PC-9 (cell line): Measurements from ENCODE around the gene NAGLU.

ENCODE experiments used
- CTCF ChIP-seq: fragments of 200-600 bp; sonication (generic); conservative IDR thresholded peaks from 2 replicates; pipeline ENCODE4 v1.6.1; 2017; ENCODE audit warnings: mixed run types, antibody characterized with exemption, mild to moderate bottlenecking, moderate library complexity
- EZH2 ChIP-seq: fragments of 200-600 bp; sonication (generic); IDR thresholded peaks from 2 replicates; pipeline ENCODE4 v1.8.0; 2017; ENCODE audit warnings: antibody characterized with exemption, low read depth

GRCh38 chr17:42493319-42493718 is 42.7 kb upstream of the NAGLU start:
- TF ChIP-seq CTCF = no peak
- TF ChIP-seq EZH2 = no peak
